SK-N-SH treated with all-trans-retinoic acid at 6 μM for 48 hours (cell line): ENCODE measurements around the gene AMOTL1.

Experiments
- ARNTL ChIP-seq: fragments of 450-650 bp; formaldehyde crosslinking; IDR thresholded peaks from 2 replicates; pipeline ENCODE4 v1.5.0; 2020; ENCODE audit warnings: low read depth, mild to moderate bottlenecking, moderate library complexity, borderline replicate concordance
- BACH2 ChIP-seq: fragments of 250-450 bp; sonication (Bioruptor Pico); IDR thresholded peaks from 2 replicates; pipeline ENCODE4 v1.9.0; 2021; ENCODE audit warnings: mild to moderate bottlenecking, borderline replicate concordance
- CREB5 ChIP-seq: fragments of 250-450 bp; sonication (Bioruptor Pico); IDR thresholded peaks from 2 replicates; pipeline ENCODE4 v1.5.1; 2020; ENCODE audit warnings: low read depth, mild to moderate bottlenecking, moderate library complexity
- PATZ1 ChIP-seq: fragments of 250-450 bp; sonication (Bioruptor Pico); IDR thresholded peaks from 2 replicates; pipeline ENCODE4 v1.8.0; 2020; ENCODE audit warnings: mild to moderate bottlenecking, moderate library complexity, borderline replicate concordance
- TCF4 ChIP-seq: fragments of 250-450 bp; sonication (Bioruptor Pico); IDR thresholded peaks from 2 replicates; pipeline ENCODE4 v1.8.0; 2021; ENCODE audit warnings: mild to moderate bottlenecking, moderate library complexity, borderline replicate concordance
- TOX ChIP-seq: fragments of 250-450 bp; sonication (Bioruptor Pico); IDR thresholded peaks from 2 replicates; pipeline ENCODE4 v1.8.0; 2021; ENCODE audit warnings: mild to moderate bottlenecking, moderate library complexity, borderline replicate concordance
- ZFP3 ChIP-seq: fragments of 250-450 bp; sonication (Bioruptor Pico); IDR thresholded peaks from 2 replicates; pipeline ENCODE4 v1.5.0; 2020; ENCODE audit warnings: mild to moderate bottlenecking, moderate library complexity
- ZNF8 ChIP-seq: fragments of 450-650 bp; formaldehyde crosslinking; IDR thresholded peaks from 2 replicates; pipeline ENCODE4 v1.5.0; 2020; ENCODE audit warnings: mild to moderate bottlenecking, moderate library complexity
- TF ChIP-seq, protein P1 (sequence below): fragments of 250-450 bp; sonication (Bioruptor Pico); IDR thresholded peaks from 2 replicates; pipeline ENCODE4 v1.5.0; 2020; ENCODE audit warnings: mild to moderate bottlenecking, moderate library complexity

GRCh38 chr11:94746721-94747120 is 21.4 kb upstream of the AMOTL1 start:
- no peak for TF ChIP-seq ZFP3
- no peak for TF ChIP-seq PATZ1 (CRISPR knock-in tag)
- no peak for TF ChIP-seq TOX (CRISPR knock-in tag)
- TF ChIP-seq BACH2: no peak
- no peak for TF ChIP-seq ZNF8 (CRISPR knock-in tag)
- no peak for TF ChIP-seq CREB5
- no peak for TF ChIP-seq TCF4 (CRISPR knock-in tag)
- TF ChIP-seq ARNTL (CRISPR knock-in tag): no peak
- TF ChIP-seq, protein P1, sequence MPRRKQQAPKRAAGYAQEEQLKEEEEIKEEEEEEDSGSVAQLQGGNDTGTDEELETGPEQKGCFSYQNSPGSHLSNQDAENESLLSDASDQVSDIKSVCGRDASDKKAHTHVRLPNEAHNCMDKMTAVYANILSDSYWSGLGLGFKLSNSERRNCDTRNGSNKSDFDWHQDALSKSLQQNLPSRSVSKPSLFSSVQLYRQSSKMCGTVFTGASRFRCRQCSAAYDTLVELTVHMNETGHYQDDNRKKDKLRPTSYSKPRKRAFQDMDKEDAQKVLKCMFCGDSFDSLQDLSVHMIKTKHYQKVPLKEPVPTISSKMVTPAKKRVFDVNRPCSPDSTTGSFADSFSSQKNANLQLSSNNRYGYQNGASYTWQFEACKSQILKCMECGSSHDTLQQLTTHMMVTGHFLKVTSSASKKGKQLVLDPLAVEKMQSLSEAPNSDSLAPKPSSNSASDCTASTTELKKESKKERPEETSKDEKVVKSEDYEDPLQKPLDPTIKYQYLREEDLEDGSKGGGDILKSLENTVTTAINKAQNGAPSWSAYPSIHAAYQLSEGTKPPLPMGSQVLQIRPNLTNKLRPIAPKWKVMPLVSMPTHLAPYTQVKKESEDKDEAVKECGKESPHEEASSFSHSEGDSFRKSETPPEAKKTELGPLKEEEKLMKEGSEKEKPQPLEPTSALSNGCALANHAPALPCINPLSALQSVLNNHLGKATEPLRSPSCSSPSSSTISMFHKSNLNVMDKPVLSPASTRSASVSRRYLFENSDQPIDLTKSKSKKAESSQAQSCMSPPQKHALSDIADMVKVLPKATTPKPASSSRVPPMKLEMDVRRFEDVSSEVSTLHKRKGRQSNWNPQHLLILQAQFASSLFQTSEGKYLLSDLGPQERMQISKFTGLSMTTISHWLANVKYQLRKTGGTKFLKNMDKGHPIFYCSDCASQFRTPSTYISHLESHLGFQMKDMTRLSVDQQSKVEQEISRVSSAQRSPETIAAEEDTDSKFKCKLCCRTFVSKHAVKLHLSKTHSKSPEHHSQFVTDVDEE: no peak
